ACHN (cell line): Measurements from ENCODE around the gene PLCG2.
"Not testable (repeated sequence)": the region's sequence is repeated elsewhere in the genome, so short reads cannot be mapped to it uniquely, and the experiment has no call there.

Experiments
- DNase-seq: peaks from one replicate; pipeline ENCODE4 v3.0.0-alpha.2; 2015
- in situ Hi-C: cut with HindIII; loops from 2 replicates; pipeline ENCODE4 v1.10.0; 2017; ENCODE audit warnings: low sequenced_read_pairs, low pct_ligation_motif_present, low pct_unique_long_range_greater_than_20kb

Gene PLCG2

GRCh38 chr16:81752225-81752875, 26.7 kb upstream of the PLCG2 start:
- in situ Hi-C loops, result no loop called here
- no peak for DNase-seq

GRCh38 chr16:81752876-81753227, 26.2 kb upstream of the PLCG2 start:
- DNase-seq, result no peak
- in situ Hi-C loops, result no loop called here

- in situ Hi-C loops, result no loop called here
- no peak for DNase-seq
These were observed 24.2 kb upstream of the PLCG2 start for GRCh38 chr16:81754858-81755257.

GRCh38 chr16:81755915-81756614, 23.0 kb upstream of the PLCG2 start:
- no peak for DNase-seq
- in situ Hi-C loops, result no loop called here

GRCh38 chr16:81756615-81757356, 22.3 kb upstream of the PLCG2 start:
- in situ Hi-C loops, result no loop called here
- DNase-seq, result no peak

- in situ Hi-C loops, result no loop called here
- DNase-seq, result no peak
These were observed 20.7 kb upstream of the PLCG2 start for GRCh38 chr16:81758376-81758775.

GRCh38 chr16:81762322-81762721, 16.8 kb upstream of the PLCG2 start:
- in situ Hi-C loops, DNase-seq: not testable (repeated sequence)

GRCh38 chr16:81765111-81765919, 13.8 kb upstream of the PLCG2 start:
- in situ Hi-C loops, result no loop called here
- DNase-seq, result no peak

- in situ Hi-C loops, result no loop called here
- DNase-seq, result no peak
These were observed 13.1 kb upstream of the PLCG2 start for GRCh38 chr16:81765969-81766368.

GRCh38 chr16:81767987-81768592, 11.0 kb upstream of the PLCG2 start:
- DNase-seq, result no peak
- in situ Hi-C loops, result no loop called here

- in situ Hi-C loops, result no loop called here
- DNase-seq, result no peak
These were observed 9.1 kb upstream of the PLCG2 start for GRCh38 chr16:81770008-81770407.

GRCh38 chr16:81774348-81774747, 4.7 kb upstream of the PLCG2 start:
- in situ Hi-C loops, result no loop called here
- no peak for DNase-seq

GRCh38 chr16:81775570-81775969, 3.5 kb upstream of the PLCG2 start:
- DNase-seq, result no peak
- in situ Hi-C loops, result no loop called here

GRCh38 chr16:81778231-81778630, 860 bp upstream of the PLCG2 start:
- in situ Hi-C loops, result no loop called here
- DNase-seq, result no peak

- in situ Hi-C loops, result no loop called here
- DNase-seq, result peak; percentile 40
These were observed 637 bp downstream of the PLCG2 start for GRCh38 chr16:81779536-81780320.

GRCh38 chr16:81780350-81780749, 1.3 kb downstream of the PLCG2 start:
- in situ Hi-C loops, result no loop called here
- DNase-seq, result no peak

- in situ Hi-C loops, result no loop called here
These were observed 3.1 kb downstream of the PLCG2 start for GRCh38 chr16:81782236-81782635.

More at GRCh38 chr16:81782236-81782635, 3.1 kb downstream of the PLCG2 start:
- DNase-seq, result no peak
